Esophagus muscularis mucosa (tissue), 4 donors: ENCODE results near the gene CCDC63.

ENCODE experiments used
- EP300 ChIP-seq: sonication (generic); formaldehyde crosslinking; IDR thresholded peaks from one replicate; pipeline ENCODE4 v1.6.1; 2017; ENCODE audit warnings: antibody characterized with exemption
- POLR2A ChIP-seq: fragments of 450-650 bp; IDR thresholded peaks from one replicate; pipeline ENCODE4 v1.6.1; 2017; ENCODE audit warnings: antibody characterized with exemption, moderate library complexity, mild to moderate bottlenecking, low read depth
- POLR2AphosphoS5 ChIP-seq, 2 donors: sonication (generic); formaldehyde crosslinking; IDR thresholded peaks; one replicate each; pipeline ENCODE4 v1.6.1; 2017; ENCODE audit warnings: antibody characterized with exemption in 2 of 2
- TF ChIP-seq, protein P1 (sequence below), 3 experiments: fragments of 200-600 bp in 2 of 3; fragments of 450-650 bp in 1 of 3; sonication (generic) in 2 of 3; IDR thresholded peaks; one replicate each; pipeline ENCODE4 v1.5.1; 2017 to 2019; ENCODE audit warnings: antibody characterized with exemption in 3 of 3, mild to moderate bottlenecking in 2 of 3, moderate library complexity in 1 of 3

- no peak for TF ChIP-seq POLR2A
- no peak for TF ChIP-seq POLR2AphosphoS5 (IDR thresholded peaks at IDR 0.05)
- TF ChIP-seq, protein P1, sequence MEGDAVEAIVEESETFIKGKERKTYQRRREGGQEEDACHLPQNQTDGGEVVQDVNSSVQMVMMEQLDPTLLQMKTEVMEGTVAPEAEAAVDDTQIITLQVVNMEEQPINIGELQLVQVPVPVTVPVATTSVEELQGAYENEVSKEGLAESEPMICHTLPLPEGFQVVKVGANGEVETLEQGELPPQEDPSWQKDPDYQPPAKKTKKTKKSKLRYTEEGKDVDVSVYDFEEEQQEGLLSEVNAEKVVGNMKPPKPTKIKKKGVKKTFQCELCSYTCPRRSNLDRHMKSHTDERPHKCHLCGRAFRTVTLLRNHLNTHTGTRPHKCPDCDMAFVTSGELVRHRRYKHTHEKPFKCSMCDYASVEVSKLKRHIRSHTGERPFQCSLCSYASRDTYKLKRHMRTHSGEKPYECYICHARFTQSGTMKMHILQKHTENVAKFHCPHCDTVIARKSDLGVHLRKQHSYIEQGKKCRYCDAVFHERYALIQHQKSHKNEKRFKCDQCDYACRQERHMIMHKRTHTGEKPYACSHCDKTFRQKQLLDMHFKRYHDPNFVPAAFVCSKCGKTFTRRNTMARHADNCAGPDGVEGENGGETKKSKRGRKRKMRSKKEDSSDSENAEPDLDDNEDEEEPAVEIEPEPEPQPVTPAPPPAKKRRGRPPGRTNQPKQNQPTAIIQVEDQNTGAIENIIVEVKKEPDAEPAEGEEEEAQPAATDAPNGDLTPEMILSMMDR (IDR thresholded peaks at IDR 0.05): no peak
- no peak for TF ChIP-seq EP300
These were observed 9.8 kb downstream of the CCDC63 start for GRCh38 chr12:110856542-110856941.
